Upper lobe of left lung (tissue), 4 donors: ENCODE results near the gene PPP1R13B.

Experiments used
- CTCF ChIP-seq, 6 experiments: fragments of 450-650 bp in 4 of 6; fragments of 200-600 bp in 2 of 6; sonication (generic) in 2 of 6; IDR thresholded peaks; one replicate each; pipeline ENCODE4 v1.5.1; 2016 to 2019; ENCODE audit warnings: antibody characterized with exemption in 6 of 6
- EP300 ChIP-seq, 4 donors: sonication (generic); formaldehyde crosslinking; IDR thresholded peaks; one replicate each; pipeline ENCODE4 v1.5.1; 2017; ENCODE audit warnings: antibody characterized with exemption in 4 of 4, control low read depth in 2 of 4
- POLR2A ChIP-seq, 4 donors: fragments of 450-650 bp; IDR thresholded peaks; one replicate each; pipeline ENCODE4 v1.5.1; 2016 to 2017; ENCODE audit warnings: antibody characterized with exemption in 4 of 4, mild to moderate bottlenecking in 2 of 4
- POLR2AphosphoS5 ChIP-seq, 2 donors: sonication (generic); formaldehyde crosslinking; IDR thresholded peaks; one replicate each; pipeline ENCODE4 v1.5.1; 2017; ENCODE audit warnings: antibody characterized with exemption in 2 of 2

GRCh38 chr14:103847451-103848174, at the start of gene PPP1R13B:
- peak in 2 of 6 experiments; percentile 8 to 42 for TF ChIP-seq CTCF (IDR thresholded peaks at IDR 0.05)
- no peak for TF ChIP-seq EP300 (IDR thresholded peaks at IDR 0.05)
- peak in 2 of 4 donors; percentile 27 to 72 for TF ChIP-seq POLR2A (IDR thresholded peaks at IDR 0.05)
- TF ChIP-seq POLR2AphosphoS5 (IDR thresholded peaks at IDR 0.05), result peak in 1 of 2 donors; percentile 89
